Fibroblast of lung (primary cell): ENCODE results near the gene GLP2R.
"Not testable (repeated sequence)": the region's sequence is repeated elsewhere in the genome, so short reads cannot be mapped to it uniquely, and the experiment has no call there.

Experiments
- EZH2 ChIP-seq: IDR thresholded peaks from 2 replicates; pipeline ENCODE4 v1.5.1; 2012; ENCODE audit warnings: low read length, control low read depth, mild to moderate bottlenecking; ENCODE audit errors: missing control alignments
- TF ChIP-seq, protein P1 (sequence below), 2 donors: IDR thresholded peaks in 1 of 2; conservative IDR thresholded peaks in 1 of 2; 1 replicate in 1 of 2; 2 replicates in 1 of 2; pipeline ENCODE4 v1.5.1; 2011 to 2012; ENCODE audit warnings: low read length in 2 of 2, control low read depth in 1 of 2, inconsistent platforms in 1 of 2, low read depth in 1 of 2, mild to moderate bottlenecking in 1 of 2

GRCh38 chr17:9921216-9921615 lies 95.5 kb downstream of the GLP2R start:
- TF ChIP-seq, protein P1, sequence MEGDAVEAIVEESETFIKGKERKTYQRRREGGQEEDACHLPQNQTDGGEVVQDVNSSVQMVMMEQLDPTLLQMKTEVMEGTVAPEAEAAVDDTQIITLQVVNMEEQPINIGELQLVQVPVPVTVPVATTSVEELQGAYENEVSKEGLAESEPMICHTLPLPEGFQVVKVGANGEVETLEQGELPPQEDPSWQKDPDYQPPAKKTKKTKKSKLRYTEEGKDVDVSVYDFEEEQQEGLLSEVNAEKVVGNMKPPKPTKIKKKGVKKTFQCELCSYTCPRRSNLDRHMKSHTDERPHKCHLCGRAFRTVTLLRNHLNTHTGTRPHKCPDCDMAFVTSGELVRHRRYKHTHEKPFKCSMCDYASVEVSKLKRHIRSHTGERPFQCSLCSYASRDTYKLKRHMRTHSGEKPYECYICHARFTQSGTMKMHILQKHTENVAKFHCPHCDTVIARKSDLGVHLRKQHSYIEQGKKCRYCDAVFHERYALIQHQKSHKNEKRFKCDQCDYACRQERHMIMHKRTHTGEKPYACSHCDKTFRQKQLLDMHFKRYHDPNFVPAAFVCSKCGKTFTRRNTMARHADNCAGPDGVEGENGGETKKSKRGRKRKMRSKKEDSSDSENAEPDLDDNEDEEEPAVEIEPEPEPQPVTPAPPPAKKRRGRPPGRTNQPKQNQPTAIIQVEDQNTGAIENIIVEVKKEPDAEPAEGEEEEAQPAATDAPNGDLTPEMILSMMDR (conservative IDR thresholded peaks at IDR 0.05 in 1 of 2, IDR thresholded peaks at IDR 0.05 in 1 of 2; ENCODE audit: low read depth in 1 of 2, low read length in 2 of 2): not testable (repeated sequence)
- TF ChIP-seq EZH2: not testable (repeated sequence)
